ENCODE measurements around the gene WDR7.
A peak's percentile ranks its signal among the peaks of the same experiment; 100 is the strongest.

Gene WDR7

DNA sequence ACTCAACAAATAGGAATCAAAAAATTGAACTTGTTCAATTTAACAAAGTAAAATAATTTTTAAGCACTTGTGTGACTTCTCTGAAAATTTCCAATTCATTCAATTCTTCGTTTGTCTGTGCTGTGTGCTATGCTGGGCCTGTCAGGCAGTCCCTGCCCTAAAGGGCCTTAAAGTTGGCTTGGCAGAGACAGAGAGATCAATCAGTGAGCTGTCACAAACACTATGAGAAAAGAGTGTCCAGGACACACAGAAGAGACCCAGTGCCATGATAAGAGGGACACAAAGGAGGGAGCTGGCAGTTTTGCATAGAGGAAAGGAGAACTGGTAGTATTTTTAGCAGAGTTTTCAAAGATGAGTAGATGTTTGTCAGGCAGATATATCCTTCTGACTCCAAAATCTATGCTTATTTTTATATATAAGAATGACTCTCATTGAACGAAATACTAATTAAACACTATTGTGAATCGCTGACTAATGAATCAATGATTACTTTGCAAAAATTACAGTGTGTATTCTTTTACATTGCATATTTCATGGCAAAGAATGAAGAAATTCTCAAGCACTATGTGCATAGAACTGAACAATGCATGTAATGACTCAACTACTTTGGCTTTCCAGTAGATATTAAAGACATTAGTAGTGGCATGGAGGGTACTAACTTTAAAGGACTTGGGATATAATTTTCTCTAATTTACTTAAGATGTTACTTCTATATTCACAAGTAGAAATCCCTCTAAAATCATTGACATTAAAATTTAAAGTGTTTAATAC lies 302.5 kb downstream of the WDR7 start:
- DNase-seq: no peak

DNA sequence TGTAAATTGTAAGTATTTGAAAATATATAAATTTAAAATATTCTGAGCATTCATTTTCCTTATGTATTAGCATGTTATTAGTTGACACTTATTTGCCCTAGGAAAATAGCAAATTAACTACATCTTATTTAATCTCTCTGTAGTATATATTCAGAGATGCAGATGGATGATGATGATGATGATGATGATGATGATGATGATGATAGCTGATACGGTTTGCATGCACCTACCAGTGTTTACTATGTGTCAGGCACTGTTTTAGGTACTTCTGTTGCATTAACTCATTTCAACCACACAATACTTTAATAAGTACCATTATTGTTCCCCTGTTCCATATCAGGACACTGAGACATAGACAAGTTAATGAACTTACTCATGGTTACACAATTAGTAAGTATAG lies 304.3 kb downstream of the WDR7 start:
- no peak for DNase-seq

DNA sequence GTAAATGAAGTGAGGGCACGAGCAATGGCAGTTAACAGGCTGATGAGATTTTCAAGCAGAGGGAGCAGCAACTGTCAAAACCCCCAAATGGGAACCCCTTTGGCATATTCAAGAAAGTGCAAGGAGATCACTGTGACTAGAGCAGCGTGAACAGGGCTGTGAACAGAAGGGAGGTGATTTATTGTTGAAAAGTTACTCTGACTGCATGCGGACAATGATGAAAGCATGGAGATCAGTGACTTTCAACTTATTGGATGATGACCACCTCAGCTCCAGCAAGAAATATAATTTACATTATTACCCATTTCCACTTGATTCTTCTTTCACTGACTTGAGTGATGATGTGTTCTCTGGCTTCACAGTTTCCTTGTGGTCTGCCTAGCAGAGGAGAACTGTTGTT lies 308.0 kb downstream of the WDR7 start:
- no peak for DNase-seq

DNA sequence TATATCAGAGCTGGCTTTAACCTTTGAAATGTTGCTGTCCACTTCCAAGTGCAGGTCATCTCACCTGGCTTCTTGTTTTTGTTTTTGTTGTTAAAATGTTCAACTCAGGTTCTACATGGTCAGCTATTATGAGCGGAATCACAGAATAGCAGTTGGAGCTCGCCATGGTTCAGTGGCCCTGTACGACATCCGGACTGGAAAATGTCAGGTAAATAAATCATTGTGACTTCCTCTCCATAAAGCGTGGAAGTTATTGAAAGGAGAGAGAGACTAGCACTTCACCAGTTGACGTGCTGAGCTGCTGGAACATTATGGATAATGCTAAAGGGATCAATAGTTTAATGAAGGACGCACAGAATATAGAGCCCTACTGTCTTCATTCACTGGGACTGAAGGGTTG lies 311.2 kb downstream of the WDR7 start:
- no peak for DNase-seq

DNA sequence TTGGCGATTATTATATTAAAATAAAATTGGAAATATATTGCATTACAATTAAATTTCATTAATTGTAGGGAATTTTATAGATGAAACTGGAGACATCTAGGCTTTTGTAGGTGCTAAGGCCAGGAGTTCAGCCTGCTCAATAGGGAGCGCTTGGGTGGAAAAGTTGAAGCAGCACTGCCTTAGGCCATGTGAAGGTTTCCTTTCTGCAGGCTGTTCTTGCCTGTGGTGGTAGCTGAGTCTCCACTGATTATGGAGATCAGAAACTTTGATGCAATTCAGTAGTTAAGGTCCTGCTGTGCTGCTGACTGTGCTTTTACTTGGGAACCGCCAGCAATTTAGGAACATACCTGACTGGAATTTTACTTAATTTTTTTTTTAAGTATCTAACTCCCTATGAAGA lies 315.9 kb downstream of the WDR7 start:
- DNase-seq: no peak

DNA sequence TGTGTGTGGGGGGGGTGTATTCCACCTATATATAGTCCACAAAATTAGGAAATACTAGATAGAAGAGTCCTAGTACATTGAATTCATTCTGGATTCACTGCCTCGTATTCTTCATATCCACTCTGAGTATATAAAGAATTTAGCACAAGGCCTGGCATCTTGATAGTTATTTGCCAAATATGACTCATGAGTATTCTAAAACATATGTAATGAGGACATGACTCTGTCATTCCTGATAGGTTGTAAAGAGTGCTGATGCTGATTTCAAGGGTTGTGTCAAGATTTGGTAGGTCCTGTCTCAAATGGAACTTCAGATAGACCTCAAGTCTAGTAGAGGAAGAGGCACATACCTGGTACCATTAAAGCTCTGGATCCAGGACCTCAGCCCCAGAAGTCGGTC lies 322.3 kb downstream of the WDR7 start:
- DNase-seq: no peak

DNA sequence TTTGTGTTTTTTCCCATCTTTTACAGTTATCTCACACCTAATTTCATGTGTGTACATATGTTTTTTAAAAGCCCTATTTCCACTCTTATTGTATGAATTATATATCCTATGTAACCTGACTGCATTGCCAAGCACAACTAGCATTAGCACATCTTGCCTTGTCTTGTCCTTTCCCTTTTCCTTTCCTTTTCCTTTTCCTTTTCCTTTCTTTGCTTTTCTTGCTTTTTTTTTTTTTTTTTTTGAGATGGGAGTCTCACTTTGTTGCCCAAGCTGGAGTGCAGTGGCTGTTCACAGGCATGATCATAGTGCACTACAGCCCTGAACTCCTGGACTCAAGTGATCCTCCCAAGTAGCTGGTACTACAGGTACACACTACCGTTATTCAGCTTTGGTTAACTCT lies 323.0 kb downstream of the WDR7 start:
- DNase-seq: no peak

DNA sequence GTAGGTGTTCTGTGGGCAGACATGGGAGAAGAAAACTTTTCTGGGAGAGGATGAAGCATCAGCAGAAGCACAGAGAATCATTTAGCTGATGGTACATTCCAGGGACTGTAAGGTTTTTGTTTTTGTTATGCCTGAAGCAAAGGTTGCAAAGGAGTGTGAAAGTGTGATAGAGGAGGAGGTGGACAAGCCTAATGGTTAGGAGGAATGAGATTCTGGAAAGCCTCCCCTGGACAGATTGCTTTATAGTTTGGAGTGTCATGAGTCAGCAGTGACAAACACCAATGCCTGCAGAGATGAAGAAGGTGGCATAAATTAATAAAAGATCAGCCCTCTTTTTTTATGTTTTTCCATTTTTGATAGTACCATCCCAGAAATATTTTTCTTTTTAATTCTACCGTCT lies 324.1 kb downstream of the WDR7 start:
- no peak for DNase-seq

DNA sequence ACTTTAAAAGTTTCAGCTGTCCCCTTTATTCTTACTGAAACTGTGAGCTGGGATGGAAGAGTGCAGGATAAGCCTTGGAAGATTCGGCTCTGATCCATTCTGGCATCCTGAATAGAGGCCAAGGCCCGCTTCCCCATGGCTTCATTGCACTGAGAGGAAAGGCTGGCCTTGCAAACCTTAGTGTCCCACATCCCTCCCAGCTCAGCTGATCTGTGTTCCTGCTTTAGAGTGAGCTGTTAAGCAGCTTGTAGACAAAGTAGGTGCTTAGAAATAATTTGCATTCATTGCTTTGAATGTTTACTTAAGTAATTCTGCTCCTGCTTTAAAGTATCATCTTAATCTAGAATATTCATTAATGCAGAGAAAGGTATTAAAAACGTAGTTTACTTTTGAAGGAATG lies 326.1 kb downstream of the WDR7 start:
- DNase-seq: no peak

DNA sequence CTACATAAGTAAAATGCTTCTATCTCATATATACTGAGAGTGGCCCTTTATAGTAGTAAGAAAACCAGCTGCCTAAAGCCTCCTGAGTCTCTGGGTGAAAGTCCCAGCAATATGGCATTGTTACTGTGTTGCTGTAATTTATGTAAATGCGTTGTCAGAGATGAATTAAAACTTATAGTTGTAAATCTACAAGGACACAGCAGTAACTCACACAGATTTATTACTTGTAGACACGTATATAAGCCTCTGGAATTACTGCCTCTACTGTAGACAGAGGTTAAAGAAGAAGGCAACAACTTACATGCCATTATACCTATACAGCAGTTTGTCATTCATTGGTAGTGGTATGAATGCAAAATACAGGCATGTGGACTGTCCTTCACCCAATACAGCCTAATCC lies 326.6 kb downstream of the WDR7 start:
- DNase-seq: no peak

DNA sequence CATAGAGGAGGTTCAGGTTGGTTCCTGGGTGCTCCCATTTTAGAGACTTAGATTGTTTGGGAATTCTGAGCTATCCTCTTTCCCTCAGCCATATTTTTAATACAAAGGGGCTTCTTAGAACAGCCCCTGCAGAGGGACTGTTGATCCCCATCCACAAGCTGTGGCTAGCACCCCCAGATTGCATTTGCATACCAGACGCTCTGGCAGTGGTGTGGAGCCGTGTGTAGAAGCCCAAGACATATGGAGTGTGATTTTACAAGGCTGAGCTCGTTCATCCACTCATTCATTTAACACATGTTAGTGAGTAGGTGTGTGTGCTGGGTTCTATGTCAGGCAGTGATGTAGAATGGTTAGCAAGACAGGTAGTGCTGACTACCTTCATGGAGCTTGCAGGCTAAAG lies 329.0 kb downstream of the WDR7 start:
- DNase-seq: no peak

DNA sequence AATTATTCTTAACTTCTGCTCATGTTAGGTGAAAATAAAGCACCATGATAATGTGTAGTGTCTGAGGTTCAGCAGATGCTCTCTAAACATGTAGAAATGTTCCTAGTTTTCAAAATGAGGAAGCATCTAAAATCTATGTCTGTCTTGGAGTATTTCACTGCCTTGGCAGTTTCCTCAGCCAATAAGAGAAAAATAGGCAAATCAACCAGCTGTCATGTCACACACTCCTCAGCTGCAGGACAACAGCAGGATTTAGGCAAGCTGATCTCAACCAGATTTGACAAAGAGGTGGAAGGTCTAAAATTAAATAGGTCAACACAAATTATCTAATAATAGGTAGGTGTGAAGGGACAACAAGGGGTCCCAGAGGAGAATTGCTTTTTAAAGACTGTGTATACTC lies 331.6 kb downstream of the WDR7 start:
- DNase-seq: no peak

DNA sequence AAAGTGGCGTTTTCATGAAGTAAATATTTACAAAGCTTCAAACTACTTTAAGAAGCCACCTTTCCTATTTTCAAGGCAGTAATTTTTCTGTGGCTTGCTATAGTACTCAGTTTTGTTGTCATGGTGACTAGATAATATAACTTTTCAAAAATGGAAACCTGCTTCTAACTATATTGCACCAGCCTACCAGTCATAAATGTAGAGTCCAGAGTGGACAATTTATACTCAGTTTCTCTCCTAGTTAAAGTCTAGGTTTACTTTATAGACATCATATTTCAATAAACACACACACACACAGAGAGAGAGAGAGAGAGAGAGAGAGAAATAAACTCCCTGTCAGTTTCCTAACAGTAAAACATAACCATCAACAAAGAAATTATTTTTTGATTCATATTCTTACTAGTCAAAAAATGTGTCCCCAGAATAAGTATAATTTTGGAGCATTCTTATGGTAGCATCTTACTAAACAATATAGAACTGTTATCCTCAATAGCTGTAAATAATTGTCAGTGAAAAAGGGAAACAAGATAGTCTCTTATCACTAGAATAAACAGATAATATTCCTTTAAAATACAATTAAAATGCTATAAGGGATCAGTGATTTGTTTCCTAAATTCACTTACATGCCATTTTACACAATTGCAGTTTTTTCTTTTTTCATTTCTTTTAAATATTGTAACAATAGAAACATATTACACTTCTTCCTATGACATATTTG lies 332.3 kb downstream of the WDR7 start:
- DNase-seq: no peak

DNA sequence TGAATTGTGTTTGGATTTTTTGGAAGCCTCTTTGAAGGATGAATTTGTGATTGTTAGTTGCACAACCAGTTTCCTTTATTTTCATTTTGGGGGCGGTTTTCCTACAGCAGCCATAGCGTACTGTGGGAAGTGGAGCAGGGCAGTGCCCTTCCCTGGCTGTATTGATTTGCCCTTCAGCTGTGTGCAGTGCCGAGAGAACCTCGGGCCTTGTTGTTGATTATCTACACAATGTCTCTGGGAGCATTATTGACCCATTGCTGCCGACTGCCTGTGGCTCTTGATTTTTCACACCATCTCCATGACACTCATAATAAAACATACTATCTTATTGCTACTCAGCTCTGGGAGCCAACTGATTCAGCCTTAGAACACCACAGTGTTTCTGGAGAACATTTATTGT lies 333.6 kb downstream of the WDR7 start:
- DNase-seq: no peak

DNA sequence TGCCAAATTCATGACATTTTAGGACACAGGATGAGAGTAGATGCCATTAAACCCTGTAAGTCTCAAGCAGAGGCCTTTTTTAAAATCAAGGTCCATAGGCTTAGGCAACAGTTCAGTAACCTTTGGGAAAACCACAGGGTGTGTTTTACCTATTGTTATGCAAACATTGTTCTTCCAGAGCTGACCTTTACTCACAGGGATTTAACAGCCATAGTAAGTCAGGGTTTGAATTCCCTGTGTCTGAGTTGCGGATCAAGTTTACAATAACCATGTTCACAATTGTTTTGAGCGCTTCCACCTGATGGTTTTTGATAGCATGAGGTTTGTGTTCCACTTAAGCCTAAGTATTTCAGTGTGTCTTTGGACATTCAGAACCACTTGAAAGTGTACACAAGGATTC lies 335.7 kb downstream of the WDR7 start:
- no peak for DNase-seq

DNA sequence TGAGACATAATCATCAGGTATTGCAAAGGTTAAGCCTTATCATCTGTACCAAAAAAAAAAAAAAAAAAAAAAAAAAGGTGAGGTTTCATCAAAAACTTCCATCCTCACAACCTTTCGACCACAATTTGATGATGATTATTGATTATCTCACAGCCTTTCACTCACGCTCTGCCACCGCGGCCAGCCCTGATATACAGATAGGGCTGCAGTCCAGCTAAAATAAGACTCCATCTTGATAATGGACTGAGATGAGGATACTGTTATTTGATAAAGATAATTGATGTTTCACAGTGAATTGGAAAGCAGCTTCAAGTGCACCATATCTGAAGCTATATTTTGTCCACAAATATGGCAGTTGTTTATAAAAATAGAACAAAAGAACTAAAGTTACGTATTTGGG lies 336.1 kb downstream of the WDR7 start:
- no peak for DNase-seq

DNA sequence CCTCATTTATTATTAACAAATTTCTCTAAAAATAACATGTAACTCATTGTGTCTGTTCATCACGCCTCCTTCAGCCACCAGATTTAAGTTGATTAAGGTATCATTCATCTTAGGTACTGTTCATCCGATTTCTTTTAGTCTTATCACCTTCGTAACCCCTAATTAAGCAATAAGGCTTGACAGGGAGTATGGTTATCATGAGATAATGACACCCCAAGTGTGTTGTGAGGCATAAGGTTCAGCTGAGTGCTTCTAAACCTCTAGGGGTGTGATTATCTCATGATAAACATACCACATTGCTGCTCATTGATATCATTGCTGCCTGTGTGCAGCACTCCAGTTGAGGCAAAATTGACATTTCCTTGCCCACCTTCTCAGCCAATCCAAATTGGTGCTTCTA lies 336.9 kb downstream of the WDR7 start:
- DNase-seq: no peak

DNA sequence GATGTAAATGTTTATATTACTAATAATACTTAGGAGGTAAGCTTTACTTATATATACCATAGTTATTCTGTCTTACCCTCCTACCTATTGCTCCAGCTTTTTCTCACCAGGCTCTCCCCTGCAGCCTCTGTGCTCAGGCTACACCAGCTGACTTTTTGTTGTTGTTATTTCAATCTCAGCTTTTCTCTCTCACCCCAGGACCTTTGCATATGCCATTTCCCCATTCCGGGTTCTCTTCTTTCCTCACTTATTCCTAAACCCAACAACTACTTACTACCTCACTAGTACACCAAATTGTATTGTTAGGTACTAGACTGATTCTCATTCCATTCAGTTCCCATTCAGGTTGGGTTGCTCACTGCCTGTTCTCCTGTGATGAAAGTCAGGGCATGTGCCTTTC lies 339.5 kb downstream of the WDR7 start:
- DNase-seq: no peak

DNA sequence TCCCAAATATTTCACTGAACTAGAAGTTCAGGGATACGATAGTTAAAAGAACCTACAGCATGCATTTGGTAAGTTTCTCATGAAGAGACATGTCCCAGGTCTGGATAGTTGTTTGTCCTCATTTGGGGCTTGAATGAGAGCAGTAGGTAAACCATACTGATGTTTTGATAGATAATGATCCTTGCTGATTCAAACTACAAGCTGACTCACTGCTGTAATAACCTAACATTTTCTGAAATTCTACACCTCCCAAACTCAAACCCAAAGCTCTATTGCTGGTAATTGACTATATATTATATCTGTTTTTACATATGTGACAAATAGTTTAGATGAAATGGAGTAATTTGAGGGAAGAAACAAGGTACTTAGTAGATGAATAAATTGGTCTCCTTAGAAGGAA lies 341.6 kb downstream of the WDR7 start:
- peak; percentile 71 for DNase-seq

DNA sequence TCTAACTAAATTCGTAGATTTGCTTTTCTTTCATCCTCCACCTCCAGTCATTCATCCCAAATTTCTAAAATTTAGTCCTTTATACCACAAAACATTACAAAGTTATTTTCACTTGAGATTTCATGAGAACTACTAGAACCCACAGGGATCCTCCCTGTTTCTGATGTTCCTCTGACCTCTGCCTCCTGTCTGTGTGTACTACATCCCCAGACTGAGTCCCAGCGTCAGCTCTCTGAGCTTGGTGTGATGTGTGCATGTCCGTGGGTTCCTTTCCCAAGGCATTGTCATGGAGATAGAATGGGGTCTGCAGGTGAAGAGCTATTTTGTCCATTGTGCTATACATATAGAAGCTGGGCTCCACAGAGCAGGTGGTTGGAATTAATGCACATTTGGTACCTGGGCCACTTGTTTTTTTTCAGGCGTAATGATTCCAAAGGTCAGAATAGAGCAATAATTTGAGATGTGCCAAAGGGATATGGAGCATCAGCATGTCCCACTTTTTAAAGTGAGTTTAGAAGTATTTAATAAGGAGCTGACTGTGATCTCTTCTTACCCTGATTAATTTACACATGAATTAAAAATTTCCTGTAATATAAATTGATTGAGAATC lies 344.5 kb downstream of the WDR7 start:
- no peak for DNase-seq

DNA sequence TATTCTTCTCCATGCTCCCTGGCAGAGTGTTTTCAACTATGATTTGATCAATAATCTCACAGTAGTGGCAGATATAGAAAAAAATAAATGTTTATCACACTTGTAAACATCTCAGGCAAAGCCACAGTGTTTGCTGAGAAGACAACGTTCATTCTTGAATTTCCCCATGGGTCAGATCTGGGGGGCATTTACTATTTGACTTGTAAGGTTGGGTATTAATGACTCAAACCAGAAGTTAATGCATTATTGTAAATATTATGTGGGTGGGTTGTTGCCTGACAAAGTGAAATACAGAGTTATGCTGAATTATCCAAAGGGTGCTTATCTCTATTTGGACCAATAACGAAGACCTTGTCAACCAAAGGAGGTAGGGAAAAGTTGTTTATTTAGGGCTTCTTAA lies 346.0 kb downstream of the WDR7 start:
- DNase-seq: no peak

DNA sequence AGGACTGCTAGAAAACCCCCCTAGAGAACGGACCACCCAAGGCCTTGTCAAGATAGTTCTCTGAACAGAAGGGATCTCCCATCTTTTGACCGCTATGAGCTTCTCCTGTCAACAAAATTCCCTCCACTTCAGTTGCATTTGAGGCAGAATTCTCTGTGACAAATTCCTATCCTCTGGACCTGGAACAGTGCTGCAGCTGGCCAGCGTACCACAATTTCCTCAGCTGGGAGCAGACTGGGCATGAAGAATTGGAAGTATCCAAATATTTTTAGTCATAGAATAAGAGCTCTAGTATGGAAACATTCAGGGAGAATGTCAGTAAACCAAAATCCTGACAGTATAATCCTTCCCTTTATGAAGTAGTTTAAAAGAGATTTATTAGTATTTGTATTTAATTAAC lies 348.7 kb downstream of the WDR7 start:
- no peak for DNase-seq

DNA sequence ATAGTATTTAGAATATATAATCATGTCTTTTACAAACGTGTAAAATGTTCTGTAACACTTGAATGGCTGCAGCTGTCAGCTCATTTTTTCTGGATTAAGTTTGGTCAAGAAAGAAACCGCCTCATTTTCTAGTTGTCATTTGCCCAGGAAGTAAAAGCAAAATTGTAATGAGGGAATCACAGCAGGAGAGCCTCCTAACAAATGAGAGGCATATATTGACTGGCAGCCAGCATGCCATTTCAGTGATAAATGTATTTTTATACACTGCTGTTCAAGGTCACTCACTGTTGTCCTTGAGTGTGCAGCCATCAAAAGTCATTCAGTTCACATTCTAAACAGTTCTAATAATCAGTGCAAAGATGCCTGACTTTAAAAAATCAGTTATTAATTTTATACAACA lies 351.5 kb downstream of the WDR7 start:
- no peak for DNase-seq

DNA sequence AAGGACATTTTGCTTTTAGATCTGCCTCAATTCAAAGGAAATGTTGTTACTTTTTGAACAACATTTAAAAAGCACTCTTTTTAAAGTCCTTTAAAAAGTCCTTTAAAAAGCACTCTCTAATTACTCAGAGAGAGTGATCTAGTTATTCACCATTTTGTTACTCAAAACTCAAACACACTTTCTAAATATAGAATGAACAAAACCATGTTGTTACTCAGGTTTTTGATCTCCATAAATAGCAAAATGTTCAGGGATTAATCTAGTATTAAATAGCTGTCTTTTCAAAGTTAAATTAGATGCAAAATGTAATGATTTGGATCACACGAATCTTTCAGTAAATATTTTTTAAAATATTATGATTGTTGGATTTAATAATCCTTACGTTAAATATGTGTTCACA lies 352.2 kb downstream of the WDR7 start:
- DNase-seq: no peak
